H1 (cell line): ENCODE results near the gene TOMM22. TPM values are rescaled to one million over a fixed set of nuclear protein-coding genes. Genes with fewer than 3 reads are reported as not detected.

Source experiments
- CTCF ChIA-PET: fragments of 300-600 bp; sonication (Branson Sonifier 250); formaldehyde crosslinking; loops from one replicate; lab custom pipeline; 2021; ENCODE audit not compliant: partially characterized antibody; lab: Charles Lee
- POLR2A ChIA-PET: fragments of 300-600 bp; sonication (Branson Sonifier 250); formaldehyde crosslinking; loops from one replicate; lab custom pipeline; 2021; ENCODE audit warnings: inconsistent platforms; ENCODE audit not compliant: partially characterized antibody; lab: Charles Lee
- DNase-seq, 2 experiments: peaks; one replicate each; pipeline versions ENCODE4 v3.0.0 to v3.0.0-alpha.2; 2010 to 2022; ENCODE audit warnings: low spot score in 2 of 2, low read depth in 1 of 2, mixed read lengths in 1 of 2
- FAIRE-seq: peaks from 2 replicates; lab custom pipeline; 2011; peaks lifted over from hg19 to GRCh38; lab: Jason Lieb, UNC
- H2AFZ ChIP-seq: 2 replicates; pipeline ENCODE4 v1.8.1; 2012; ENCODE audit warnings: low read length, inconsistent platforms
- H2AK5ac ChIP-seq: 2 replicates; pipeline ENCODE4 v1.6.1; 2013; ENCODE audit warnings: low read depth, low read length
- H2BK120ac ChIP-seq: replicated peaks from 2 replicates; pipeline ENCODE3; 2013; ENCODE audit warnings: low read depth, low read length, inconsistent platforms
- H2BK12ac ChIP-seq: 2 replicates; pipeline ENCODE4 v1.6.1; 2013; ENCODE audit warnings: low read depth, low read length
- H2BK15ac ChIP-seq: 2 replicates; pipeline ENCODE4 v1.6.1; 2013; ENCODE audit warnings: low read length
- H2BK20ac ChIP-seq: 2 replicates; pipeline ENCODE4 v1.6.1; 2013; ENCODE audit warnings: low read length
- H2BK5ac ChIP-seq: 2 replicates; pipeline ENCODE4 v1.6.1; 2013; ENCODE audit warnings: low read depth, low read length
- H3K14ac ChIP-seq: 2 replicates; pipeline ENCODE4 v1.6.1; 2013; ENCODE audit warnings: inconsistent platforms; ENCODE audit not compliant: insufficient read length
- H3K18ac ChIP-seq: 2 replicates; pipeline ENCODE4 v1.6.1; 2013; ENCODE audit warnings: low read length; ENCODE audit errors: extremely low read depth
- H3K23ac ChIP-seq: 2 replicates; pipeline ENCODE4 v1.6.1; 2013; ENCODE audit warnings: inconsistent platforms; ENCODE audit not compliant: insufficient read length
- H3K23me2 ChIP-seq: 2 replicates; pipeline ENCODE4 v1.6.1; 2013; ENCODE audit warnings: low read depth, low read length
- H3K27ac ChIP-seq: 2 replicates; pipeline ENCODE4 v1.6.1; 2011; ENCODE audit warnings: low read depth, low read length, inconsistent platforms
- H3K27me3 ChIP-seq, 4 experiments: replicated peaks in 1 of 4; 1 replicate in 1 of 4; 2 replicates in 3 of 4; pipeline versions ENCODE4 v1.6.1 to v1.8.1; 2011 to 2013; ENCODE audit warnings: low read length in 3 of 4, mild to moderate bottlenecking in 3 of 4, inconsistent platforms in 2 of 4, mixed read lengths in 2 of 4, moderate library complexity in 1 of 4; ENCODE audit not compliant: control insufficient read depth in 3 of 4, insufficient read depth in 3 of 4; ENCODE audit errors: extremely low read depth in 1 of 4
- H3K36me3 ChIP-seq, 4 experiments: 2 replicates each; pipeline versions ENCODE4 v1.6.1 to v1.8.1; 2011 to 2013; ENCODE audit warnings: mild to moderate bottlenecking in 4 of 4, low read length in 3 of 4, moderate library complexity in 2 of 4, control low read depth in 1 of 4, inconsistent platforms in 1 of 4; ENCODE audit not compliant: insufficient read depth in 4 of 4, control insufficient read depth in 2 of 4
- H3K4ac ChIP-seq: replicated peaks from 2 replicates; pipeline ENCODE3; 2013; ENCODE audit warnings: low read length, low read depth, mixed read lengths, inconsistent platforms; ENCODE audit not compliant: insufficient read length
- H3K4me1 ChIP-seq, 4 experiments: replicated peaks in 1 of 4; 1 replicate in 1 of 4; 2 replicates in 3 of 4; pipeline versions ENCODE4 v1.6.1 to v1.8.1; 2011 to 2013; ENCODE audit warnings: low read length in 3 of 4, inconsistent platforms in 2 of 4, mixed read lengths in 1 of 4; ENCODE audit not compliant: insufficient read depth in 4 of 4, control insufficient read depth in 3 of 4
- H3K4me2 ChIP-seq, 2 experiments: 2 replicates each; pipeline versions ENCODE4 v1.6.1 to v1.8.1; 2011 to 2013; ENCODE audit warnings: low read depth in 2 of 2, low read length in 2 of 2, control low read depth in 1 of 2, inconsistent platforms in 1 of 2, mild to moderate bottlenecking in 1 of 2; ENCODE audit not compliant: insufficient read depth in 1 of 2
- H3K4me3 ChIP-seq, 4 experiments: fragments of 200-600, 300-600 bp in 1 of 4; sonication (generic), shearing (Covaris generic), sonication (Bioruptor Twin) in 1 of 4; 2 replicates each; pipeline versions ENCODE4 v1.5.1 to v1.8.1; 2011 to 2016; ENCODE audit warnings: low read length in 4 of 4, low read depth in 3 of 4, control low read depth in 2 of 4, inconsistent platforms in 2 of 4, mild to moderate bottlenecking in 2 of 4, mixed read lengths in 1 of 4, moderate library complexity in 1 of 4; ENCODE audit not compliant: insufficient read depth in 2 of 4; ENCODE audit errors: extremely low read depth in 1 of 4
- H3K56ac ChIP-seq: replicated peaks from 2 replicates; pipeline ENCODE3; 2013; ENCODE audit warnings: low read depth, mild to moderate bottlenecking, mixed read lengths, low read length, inconsistent platforms; ENCODE audit not compliant: insufficient read length
- H3K79me1 ChIP-seq: 2 replicates; pipeline ENCODE4 v1.6.1; 2013; ENCODE audit warnings: low read depth, low read length, control low read depth
- H3K79me2 ChIP-seq, 2 experiments: 2 replicates each; pipeline versions ENCODE4 v1.6.1 to v1.8.1; 2012 to 2013; ENCODE audit warnings: low read length in 2 of 2, mild to moderate bottlenecking in 2 of 2, inconsistent platforms in 1 of 2; ENCODE audit not compliant: insufficient read depth in 2 of 2, control insufficient read depth in 1 of 2
- H3K9ac ChIP-seq, 4 experiments: replicated peaks in 1 of 4; 1 replicate in 1 of 4; 2 replicates in 3 of 4; pipeline versions ENCODE4 v1.6.1 to v1.8.1; 2011 to 2013; ENCODE audit warnings: low read depth in 3 of 4, low read length in 3 of 4, control low read depth in 2 of 4, mild to moderate bottlenecking in 2 of 4, moderate library complexity in 2 of 4, inconsistent platforms in 1 of 4; ENCODE audit errors: extremely low read depth in 1 of 4
- H3K9me3 ChIP-seq, 2 experiments: 2 replicates each; pipeline versions ENCODE4 v1.6.1 to v1.8.1; 2012 to 2013; ENCODE audit warnings: mild to moderate bottlenecking in 2 of 2, moderate library complexity in 2 of 2, control low read depth in 1 of 2, inconsistent platforms in 1 of 2, low read depth in 1 of 2, low read length in 1 of 2, mixed read lengths in 1 of 2; ENCODE audit not compliant: insufficient read depth in 2 of 2
- H4K20me1 ChIP-seq, 2 experiments: replicated peaks in 1 of 2; 2 replicates each; pipeline versions ENCODE3 to v1.8.1; 2011 to 2013; ENCODE audit warnings: inconsistent platforms in 2 of 2, low read length in 2 of 2, mild to moderate bottlenecking in 1 of 2; ENCODE audit not compliant: insufficient read depth in 2 of 2, control insufficient read depth in 1 of 2
- H4K5ac ChIP-seq: 2 replicates; pipeline ENCODE4 v1.6.1; 2013; ENCODE audit warnings: low read length, low read depth, mixed read lengths, inconsistent platforms; ENCODE audit not compliant: insufficient read length
- H4K8ac ChIP-seq: 2 replicates; pipeline ENCODE4 v1.8.0; 2013; ENCODE audit warnings: mild to moderate bottlenecking, moderate library complexity, low read length, inconsistent platforms; ENCODE audit not compliant: insufficient read depth; ENCODE audit errors: extremely low read depth
- H4K91ac ChIP-seq: replicated peaks from 2 replicates; pipeline ENCODE3; 2013; ENCODE audit warnings: low read length, mixed read lengths, inconsistent platforms; ENCODE audit not compliant: insufficient read length
- CEBPB ChIP-seq: IDR thresholded peaks from 2 replicates; pipeline ENCODE4 v1.6.1; 2012; ENCODE audit warnings: low read depth, low read length
- CREB1 ChIP-seq: IDR thresholded peaks from 2 replicates; pipeline ENCODE4 v1.6.1; 2012; ENCODE audit warnings: inconsistent platforms
- CTBP2 ChIP-seq: IDR thresholded peaks from 2 replicates; pipeline ENCODE4 v1.7.0; 2011; ENCODE audit warnings: borderline replicate concordance, mild to moderate bottlenecking, moderate library complexity, mixed read lengths, low read length; ENCODE audit not compliant: insufficient read depth, insufficient read length
- HDAC2 ChIP-seq, 2 experiments: fragments of 300-600 bp in 1 of 2; sonication (generic) in 1 of 2; IDR thresholded peaks; 2 replicates each; pipeline ENCODE4 v1.6.1; 2011 to 2012; ENCODE audit warnings: low read depth in 2 of 2, low read length in 2 of 2, mild to moderate bottlenecking in 2 of 2, moderate library complexity in 2 of 2, borderline replicate concordance in 1 of 2, inconsistent platforms in 1 of 2
- KDM1A ChIP-seq: fragments of 200-600, 300-600 bp; sonication (generic); IDR thresholded peaks from 2 replicates; pipeline ENCODE4 v1.7.1; 2016; ENCODE audit warnings: mild to moderate bottlenecking, low read length, borderline replicate concordance
- POU5F1 ChIP-seq: IDR thresholded peaks from 2 replicates; pipeline ENCODE4 v1.6.1; 2011; ENCODE audit warnings: low read depth, mild to moderate bottlenecking, low read length, moderate library complexity
- RBBP5 ChIP-seq: IDR thresholded peaks from 2 replicates; pipeline ENCODE4 v1.7.1; 2012; ENCODE audit warnings: low read depth, mild to moderate bottlenecking, inconsistent platforms, low read length, moderate library complexity, borderline replicate concordance
- RNF2 ChIP-seq: fragments of 200-900, 300-1000 bp; sonication (generic); IDR thresholded peaks from 2 replicates; pipeline ENCODE4 v1.7.1; 2016; ENCODE audit warnings: borderline replicate concordance, low read depth, mild to moderate bottlenecking, antibody characterized with exemption, low read length; ENCODE audit not compliant: poor library complexity, severe bottlenecking; ENCODE audit errors: missing control alignments
- RXRA ChIP-seq: IDR thresholded peaks from 2 replicates; pipeline ENCODE4 v1.6.1; 2011; ENCODE audit warnings: low read depth, mild to moderate bottlenecking, low read length, moderate library complexity; ENCODE audit not compliant: insufficient read depth
- SIN3A ChIP-seq, 2 experiments: IDR thresholded peaks in 1 of 2; conservative IDR thresholded peaks in 1 of 2; 2 replicates each; pipeline ENCODE4 v1.6.1; 2011 to 2012; ENCODE audit warnings: low read length in 2 of 2, improper control_type of control experiment in 1 of 2, low read depth in 1 of 2, mild to moderate bottlenecking in 1 of 2
- SRF ChIP-seq: IDR thresholded peaks from 2 replicates; pipeline ENCODE4 v1.6.1; 2011; ENCODE audit warnings: mild to moderate bottlenecking, low read depth, low read length, moderate library complexity
- TCF12 ChIP-seq: IDR thresholded peaks from 2 replicates; pipeline ENCODE4 v1.6.1; 2011; ENCODE audit warnings: low read depth, mild to moderate bottlenecking, low read length
- WGBS, 2 experiments: shearing (Covaris generic) in 1 of 2; methylation state at CpG; one replicate each; pipeline versions ENCODE4 v1.1.6 to v1.1.7; 2013 to 2015; ENCODE audit warnings: low lambda C conversion rate in 2 of 2, mixed read lengths in 2 of 2, inconsistent platforms in 1 of 2, low coverage in 1 of 2, missing lambda C conversion rate in 1 of 2; ENCODE audit not compliant: insufficient replicate concordance in 2 of 2, insufficient coverage in 1 of 2, insufficient read length in 1 of 2; ENCODE audit errors: extremely low coverage in 1 of 2, missing lambda C conversion rate in 1 of 2; 5-methylcytosine and 5-hydroxymethylcytosine counted together
- polyA plus RNA-seq, 7 experiments: library from polyadenylated mRNA; depleted of rRNA in 3 of 7; stranded (reverse) in 5 of 7; unstranded in 2 of 7; fragments of >200 nt in 5 of 7; fragments of 200-250 nt in 2 of 7; gene quantifications; 1 replicate in 5 of 7; 2 replicates in 1 of 7; 4 replicates in 1 of 7; pipeline versions ENCODE4 v1.2.1 to v1.2.3, GENCODE V29; 2011 to 2013; ENCODE audit warnings: missing spikeins in 2 of 7, mixed read lengths in 2 of 7
- total RNA-seq: library from RNA; stranded (reverse); fragmentation: NEBNext Ultra II Directional; extraction: Animal tissue kit (Norgen Biotek cat#: 25700); gene quantifications from 2 replicates; pipeline ENCODE4 v1.2.1, GENCODE V29; 2021
- TF ChIP-seq, protein P1 (sequence below): IDR thresholded peaks from 2 replicates; pipeline ENCODE4 v1.6.1; 2012; ENCODE audit warnings: inconsistent platforms

The TOMM22 gene
- total and polyA plus RNA-seq, 2 of the 8 experiments (the other 6 are each of a cell fraction or from before 2014, with no cell fraction given) = 84.0 to 125 TPM

DNA sequence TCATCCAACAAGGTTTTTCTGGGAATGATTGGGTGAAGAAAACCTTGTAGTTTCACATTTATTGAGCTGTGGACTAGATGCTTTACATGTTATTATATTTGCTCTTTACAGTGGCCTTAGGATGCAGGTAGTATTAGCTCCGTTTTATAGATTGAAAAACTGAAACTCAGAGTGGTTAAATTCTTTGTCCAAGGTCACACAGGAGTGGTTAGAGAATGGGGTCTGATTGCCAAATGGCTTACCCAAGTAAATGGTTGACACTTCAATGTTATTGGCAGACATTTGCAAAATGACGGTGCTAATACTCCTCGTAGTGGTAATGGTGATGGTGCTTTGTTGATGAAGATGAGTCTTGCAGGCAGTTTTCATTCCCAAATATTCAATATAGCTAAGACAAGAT is 26.2 kb downstream of the TOMM22 start:
- no peak overlapping the region for H2BK12ac ChIP-seq
- H4K20me1 ChIP-seq = peaks cover 19 to 21% of the 10 kb centered on the region in 2 experiments
- WGBS, 2 experiments = 94% methylated on average over 3 of the region's 3 CpGs; no CpG with 5 or more reads in 1 of the 2 experiments
- no peak overlapping the region for H3K14ac ChIP-seq
- no peak overlapping the region for H4K8ac ChIP-seq
- peaks cover 28 to 69% of the 10 kb centered on the region in 2 experiments for H3K79me2 ChIP-seq
- CTCF ChIA-PET = interaction anchor here (0.6 to 3.3 kb wide), 7 partner anchors 11 to 220 kb away, joined by 3 to 19 read pairs (median 4); partner anchors contain the start of gene TOMM22
- no peak overlapping the region for H4K91ac ChIP-seq
- H3K23ac ChIP-seq = no peak overlapping the region
- H3K36me3 ChIP-seq = peaks cover 0 to 17% (median 6%) of the 10 kb centered on the region in 4 experiments; a peak in 4 of 8 replicates
- H2BK20ac ChIP-seq = no peak overlapping the region
- POLR2A ChIA-PET = interaction anchor here (0.7 to 5.6 kb wide), 6 partner anchors 8 to 37 kb away, joined by 3 to 39 read pairs (median 4); partner anchors contain the start of gene TOMM22
- peak overlapping the region in 1 of 2 experiments; percentile 88; a peak in 1 of 4 replicates for H3K4me2 ChIP-seq
- H2AFZ ChIP-seq = no peak overlapping the region
- H3K79me1 ChIP-seq = peaks cover 7% of the 10 kb centered on the region
- no peak overlapping the region for H3K9ac ChIP-seq
- no peak overlapping the region for H2BK120ac ChIP-seq
- no peak overlapping the region for H3K27ac ChIP-seq
- no peak overlapping the region for H2BK15ac ChIP-seq
- FAIRE-seq = no peak
- H3K18ac ChIP-seq = no peak overlapping the region
- H3K9me3 ChIP-seq = no peaks in the 10 kb centered on the region
- H3K4me1 ChIP-seq = peaks cover 9 to 20% (median 15%) of the 10 kb centered on the region in 4 experiments; a peak in 6 of 7 replicates
- H3K56ac ChIP-seq = no peak overlapping the region
- no peak overlapping the region for H4K5ac ChIP-seq
- no peak overlapping the region for H2BK5ac ChIP-seq
- no peak overlapping the region for H3K4ac ChIP-seq
- no peaks in the 10 kb centered on the region for H3K27me3 ChIP-seq
- no peak overlapping the region for H3K4me3 ChIP-seq
- no peak overlapping the region for H2AK5ac ChIP-seq
- DNase-seq = no peak
- H3K23me2 ChIP-seq = peaks cover 7% of the 10 kb centered on the region
- TF ChIP-seq CTBP2 (no peak), TCF12 (no peak), KDM1A (no peak), SRF (no peak), HDAC2 (IDR thresholded peaks at IDR 0.05; ENCODE audit: borderline replicate concordance in 1 of 2, low read depth in 2 of 2, low read length in 2 of 2) (no peak), CREB1 (no peak), RNF2 (no peak), SIN3A (conservative IDR thresholded peaks at IDR 0.05 in 1 of 2, IDR thresholded peaks at IDR 0.05 in 1 of 2; ENCODE audit: low read depth in 1 of 2, low read length in 2 of 2) (no peak), CEBPB (no peak), RBBP5 (no peak), RXRA (no peak), POU5F1 (no peak)
- TF ChIP-seq, protein P1, sequence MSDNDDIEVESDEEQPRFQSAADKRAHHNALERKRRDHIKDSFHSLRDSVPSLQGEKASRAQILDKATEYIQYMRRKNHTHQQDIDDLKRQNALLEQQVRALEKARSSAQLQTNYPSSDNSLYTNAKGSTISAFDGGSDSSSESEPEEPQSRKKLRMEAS = no peak
